ENCODE measurements around the gene DNAH7. TPM values are rescaled to one million over a fixed set of nuclear protein-coding genes. Genes with fewer than 3 reads are reported as not detected.

The DNAH7 gene
- polyA plus RNA-seq (2013, experiment 1 of 2), result 0.35 TPM
- polyA plus RNA-seq (2013, experiment 2 of 2), result 0.19 TPM

DNA sequence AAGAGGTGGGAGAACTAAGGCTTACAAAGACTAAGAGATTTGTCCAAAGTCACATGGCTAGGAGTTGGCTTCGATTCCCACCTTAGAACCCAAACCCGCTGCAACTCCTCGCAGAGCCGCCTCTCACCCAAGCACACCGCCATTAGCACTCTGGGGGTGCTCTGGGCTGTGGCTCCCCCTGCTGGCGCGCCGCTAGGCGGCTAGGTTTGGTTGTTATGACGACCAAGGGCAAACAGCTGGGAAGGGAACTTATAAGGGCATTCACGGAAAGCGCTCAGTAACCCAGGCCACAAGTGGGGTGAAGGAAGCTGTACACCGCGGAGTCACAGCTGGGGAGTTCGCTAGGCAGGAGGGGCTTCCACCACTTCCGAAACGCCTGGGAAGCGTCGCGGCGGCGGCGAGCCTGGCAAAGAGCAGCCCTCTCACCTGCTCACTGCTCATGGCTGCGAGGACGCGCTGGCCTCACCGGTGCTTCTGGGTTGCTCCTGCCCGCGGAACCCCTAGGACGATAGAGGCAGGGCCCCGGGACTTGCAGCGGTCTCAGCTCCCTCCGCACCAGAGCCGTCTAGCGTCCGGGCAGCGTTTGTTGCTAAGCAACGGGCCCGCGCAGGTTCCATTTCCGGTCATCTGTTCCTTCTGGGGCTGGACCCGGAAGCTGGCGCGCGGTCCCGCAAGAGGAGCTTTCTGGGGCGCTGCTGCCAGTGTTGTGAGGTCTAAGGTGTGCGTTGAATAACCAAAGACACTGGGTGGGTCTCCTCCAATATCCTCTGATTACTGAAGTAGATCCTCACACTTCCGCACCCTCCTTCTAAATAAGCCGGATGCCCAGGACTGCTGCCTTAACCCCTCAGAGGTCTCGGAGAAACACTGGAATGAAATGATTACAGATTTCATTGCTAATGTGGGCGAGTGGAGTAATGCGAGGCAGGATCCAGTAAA, at the start of gene DNAH7:
DNAH7 (minus strand) TSS at position 567 of the 939 bp plus-strand sequence; CDS start at position 441, 126 bp downstream.
- H3K9ac ChIP-seq (ENCODE audit: low read depth, low read length), result peak within 1 kb of the TSS; percentile 69
- H3K27me3 ChIP-seq (ENCODE audit: insufficient read depth, low read length), result peaks cover 14% of the 10 kb centered on the region; the same call in 1 of the 2 replicates
- peaks cover 4% of the 10 kb centered on the region; the same call in 1 of the 2 replicates for H3K4me1 ChIP-seq (ENCODE audit: insufficient read depth, low read length)
- H3K27ac ChIP-seq (ENCODE audit: low read depth, low read length), result peak within 1 kb of the TSS; percentile 30; the same call in 1 of the 2 replicates
- no peaks in the 10 kb centered on the region for H3K36me3 ChIP-seq (ENCODE audit: insufficient read depth, low read length)
- H3K9me3 ChIP-seq (ENCODE audit: insufficient read depth, low read depth, low read length), result no peaks in the 10 kb centered on the region
- WGBS, result 6% methylated on average over 52 of the region's 53 CpGs
- H3K4me3 ChIP-seq (ENCODE audit: low read length), result peak within 1 kb of the TSS; percentile 86

GRCh38 chr2:196117214-196117705, 48.6 kb upstream of the DNAH7 start:
- H3K4me3 ChIP-seq (ENCODE audit: low read length), result no peak overlapping the region
- H3K27me3 ChIP-seq (ENCODE audit: insufficient read depth, low read length), result no peaks in the 10 kb centered on the region
- peaks cover 21% of the 10 kb centered on the region for H3K4me1 ChIP-seq (ENCODE audit: insufficient read depth, low read length)
- 91% methylated on average over 2 of the region's 4 CpGs for WGBS
- no peak overlapping the region for H3K27ac ChIP-seq (ENCODE audit: low read depth, low read length)
- H3K9me3 ChIP-seq (ENCODE audit: insufficient read depth, low read depth, low read length), result no peaks in the 10 kb centered on the region
- H3K36me3 ChIP-seq (ENCODE audit: insufficient read depth, low read length), result no peaks in the 10 kb centered on the region
- no peak overlapping the region for H3K9ac ChIP-seq (ENCODE audit: low read depth, low read length)

GRCh38 chr2:196113061-196113974, 44.7 kb upstream of the DNAH7 start:
- Histone ChIP-seq H3K4me3 (ENCODE audit: low read length) (peak overlapping the region; percentile 18; the same call in 1 of the 2 replicates), H3K9ac (ENCODE audit: low read depth, low read length) (peak overlapping the region; percentile 66), H3K27me3 (ENCODE audit: insufficient read depth, low read length) (no peaks in the 10 kb centered on the region), H3K9me3 (ENCODE audit: insufficient read depth, low read depth, low read length) (no peaks in the 10 kb centered on the region), H3K27ac (ENCODE audit: low read depth, low read length) (peak overlapping the region; percentile 94), H3K36me3 (ENCODE audit: insufficient read depth, low read length) (no peaks in the 10 kb centered on the region), H3K4me1 (ENCODE audit: insufficient read depth, low read length) (peaks cover 30% of the 10 kb centered on the region)
- 24% methylated on average over 7 of the region's 7 CpGs for WGBS

DNA sequence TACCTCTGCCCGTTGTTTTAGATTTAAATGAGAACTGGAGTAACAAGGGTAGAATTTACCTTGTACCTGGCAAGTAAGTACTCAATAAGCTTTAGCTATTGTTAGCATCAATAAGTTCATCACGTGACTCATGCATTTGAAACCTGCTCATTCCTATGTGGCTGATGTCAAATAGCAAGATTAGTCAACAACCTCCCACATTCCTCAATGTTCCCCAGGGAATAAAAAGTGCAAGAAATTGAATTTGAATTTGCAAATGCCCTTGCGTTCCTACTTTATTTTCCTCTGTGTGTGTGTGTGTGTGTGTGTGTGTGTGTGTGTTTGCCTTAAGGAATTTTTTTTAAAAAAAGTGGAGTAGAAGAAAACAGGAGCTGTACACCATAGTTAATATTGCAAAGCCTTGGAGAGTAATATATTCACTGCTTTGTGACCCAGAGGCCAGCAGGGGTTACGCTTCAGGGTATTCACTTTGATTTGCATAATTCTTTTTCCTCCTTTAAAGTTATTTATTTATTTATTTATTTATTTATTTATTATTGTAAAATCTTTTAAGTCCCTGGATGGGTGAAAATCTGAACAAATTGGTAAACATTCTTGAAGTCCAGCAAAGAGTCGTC, 43.9 kb upstream of the DNAH7 start:
- Histone ChIP-seq H3K27me3 (ENCODE audit: insufficient read depth, low read length) (no peaks in the 10 kb centered on the region), H3K4me1 (ENCODE audit: insufficient read depth, low read length) (peaks cover 30% of the 10 kb centered on the region), H3K4me3 (ENCODE audit: low read length) (no peak overlapping the region), H3K9ac (ENCODE audit: low read depth, low read length) (no peak overlapping the region; the same call in 1 of the 2 replicates), H3K9me3 (ENCODE audit: insufficient read depth, low read depth, low read length) (no peaks in the 10 kb centered on the region), H3K27ac (ENCODE audit: low read depth, low read length) (peak overlapping the region; percentile 94), H3K36me3 (ENCODE audit: insufficient read depth, low read length) (no peaks in the 10 kb centered on the region)
- WGBS, result 32% methylated on average over 3 of the region's 5 CpGs

DNA sequence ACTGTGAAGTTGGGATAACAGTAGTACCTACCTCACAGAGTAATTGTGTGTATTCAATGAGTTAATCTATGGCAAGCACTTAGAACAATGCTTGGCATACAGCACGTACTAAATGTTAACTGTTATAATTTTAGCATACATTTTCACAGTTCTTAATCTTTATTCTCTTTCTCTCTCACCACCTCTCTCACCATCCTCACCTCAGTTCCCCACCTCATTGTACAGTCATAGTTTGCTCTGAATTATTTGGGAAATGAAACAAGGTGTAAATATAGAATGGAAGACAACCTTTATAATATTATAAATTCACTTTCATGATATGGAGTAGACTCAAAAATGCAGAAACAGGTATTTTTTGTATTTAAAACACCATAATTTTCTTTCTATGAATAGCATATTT, 40.0 kb upstream of the DNAH7 start:
- Histone ChIP-seq H3K27ac (ENCODE audit: low read depth, low read length) (no peak overlapping the region), H3K36me3 (ENCODE audit: insufficient read depth, low read length) (no peaks in the 10 kb centered on the region), H3K27me3 (ENCODE audit: insufficient read depth, low read length) (no peaks in the 10 kb centered on the region), H3K9me3 (ENCODE audit: insufficient read depth, low read depth, low read length) (no peaks in the 10 kb centered on the region), H3K4me1 (ENCODE audit: insufficient read depth, low read length) (peaks cover 22% of the 10 kb centered on the region), H3K9ac (ENCODE audit: low read depth, low read length) (no peak overlapping the region), H3K4me3 (ENCODE audit: low read length) (no peak overlapping the region)
- WGBS, result 85% methylated on average over 1 of the region's 1 CpG

DNA sequence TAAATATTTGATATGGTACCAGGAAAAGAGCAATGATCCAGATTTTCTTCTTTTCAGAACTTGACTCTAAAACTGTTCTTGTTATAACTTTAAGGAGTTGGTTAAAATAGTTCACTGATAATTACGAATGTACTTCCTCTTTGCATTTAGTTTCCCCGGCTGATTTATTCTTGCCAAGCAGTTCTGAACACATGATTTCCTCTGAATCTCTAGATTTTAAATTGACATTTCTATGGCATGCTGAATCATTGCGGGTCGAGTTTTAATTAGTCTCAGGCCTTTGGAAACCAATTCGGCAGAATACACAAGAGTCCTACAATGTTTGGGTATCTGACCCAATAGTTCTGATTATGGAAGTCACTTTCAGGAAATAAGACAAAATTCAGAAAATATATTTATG, 37.3 kb upstream of the DNAH7 start:
- H3K4me3 ChIP-seq (ENCODE audit: low read length), result no peak overlapping the region
- no peaks in the 10 kb centered on the region for H3K36me3 ChIP-seq (ENCODE audit: insufficient read depth, low read length)
- WGBS, result 94% methylated on average over 5 of the region's 5 CpGs
- no peak overlapping the region for H3K9ac ChIP-seq (ENCODE audit: low read depth, low read length)
- 0 out of 2 replicates have a peak, but pooled peaks cover 10% of the 10 kb centered on the region for H3K4me1 ChIP-seq (ENCODE audit: insufficient read depth, low read length)
- no peak overlapping the region for H3K27ac ChIP-seq (ENCODE audit: low read depth, low read length)
- no peaks in the 10 kb centered on the region for H3K27me3 ChIP-seq (ENCODE audit: insufficient read depth, low read length)
- H3K9me3 ChIP-seq (ENCODE audit: insufficient read depth, low read depth, low read length), result no peaks in the 10 kb centered on the region

GRCh38 chr2:196104066-196104465, 35.4 kb upstream of the DNAH7 start:
- Histone ChIP-seq H3K4me1 (ENCODE audit: insufficient read depth, low read length) (0 out of 2 replicates have a peak, but pooled peaks cover 10% of the 10 kb centered on the region), H3K27ac (ENCODE audit: low read depth, low read length) (no peak overlapping the region), H3K27me3 (ENCODE audit: insufficient read depth, low read length) (no peaks in the 10 kb centered on the region), H3K9me3 (ENCODE audit: insufficient read depth, low read depth, low read length) (no peaks in the 10 kb centered on the region), H3K4me3 (ENCODE audit: low read length) (no peak overlapping the region), H3K36me3 (ENCODE audit: insufficient read depth, low read length) (no peaks in the 10 kb centered on the region), H3K9ac (ENCODE audit: low read depth, low read length) (no peak overlapping the region)
- WGBS, result 97% methylated on average over 4 of the region's 4 CpGs

DNA sequence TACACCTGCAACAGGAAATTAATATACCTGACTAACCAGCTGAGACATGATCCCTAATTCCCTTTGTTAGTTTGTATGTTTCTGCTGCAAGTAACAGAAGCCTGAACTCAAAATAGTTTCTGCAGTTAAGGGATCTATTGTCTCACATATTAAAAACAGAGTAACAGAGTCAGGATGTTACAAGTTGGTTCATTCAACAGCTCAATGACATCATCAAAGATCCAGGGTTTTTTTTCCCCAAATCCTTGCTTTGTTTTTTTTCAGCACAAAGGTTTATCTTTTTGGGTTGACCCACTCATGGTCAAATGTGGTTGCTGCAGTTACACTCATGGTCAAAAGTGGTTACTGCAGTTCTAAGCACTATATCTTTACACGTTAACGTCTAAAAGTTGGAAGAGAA, 35.0 kb upstream of the DNAH7 start:
- Histone ChIP-seq H3K4me3 (ENCODE audit: low read length) (no peak overlapping the region), H3K27me3 (ENCODE audit: insufficient read depth, low read length) (no peaks in the 10 kb centered on the region), H3K36me3 (ENCODE audit: insufficient read depth, low read length) (no peaks in the 10 kb centered on the region), H3K9ac (ENCODE audit: low read depth, low read length) (no peak overlapping the region), H3K4me1 (ENCODE audit: insufficient read depth, low read length) (0 out of 2 replicates have a peak, but pooled peaks cover 10% of the 10 kb centered on the region), H3K9me3 (ENCODE audit: insufficient read depth, low read depth, low read length) (no peaks in the 10 kb centered on the region), H3K27ac (ENCODE audit: low read depth, low read length) (no peak overlapping the region)
- WGBS, result 96% methylated on average over 2 of the region's 2 CpGs

DNA sequence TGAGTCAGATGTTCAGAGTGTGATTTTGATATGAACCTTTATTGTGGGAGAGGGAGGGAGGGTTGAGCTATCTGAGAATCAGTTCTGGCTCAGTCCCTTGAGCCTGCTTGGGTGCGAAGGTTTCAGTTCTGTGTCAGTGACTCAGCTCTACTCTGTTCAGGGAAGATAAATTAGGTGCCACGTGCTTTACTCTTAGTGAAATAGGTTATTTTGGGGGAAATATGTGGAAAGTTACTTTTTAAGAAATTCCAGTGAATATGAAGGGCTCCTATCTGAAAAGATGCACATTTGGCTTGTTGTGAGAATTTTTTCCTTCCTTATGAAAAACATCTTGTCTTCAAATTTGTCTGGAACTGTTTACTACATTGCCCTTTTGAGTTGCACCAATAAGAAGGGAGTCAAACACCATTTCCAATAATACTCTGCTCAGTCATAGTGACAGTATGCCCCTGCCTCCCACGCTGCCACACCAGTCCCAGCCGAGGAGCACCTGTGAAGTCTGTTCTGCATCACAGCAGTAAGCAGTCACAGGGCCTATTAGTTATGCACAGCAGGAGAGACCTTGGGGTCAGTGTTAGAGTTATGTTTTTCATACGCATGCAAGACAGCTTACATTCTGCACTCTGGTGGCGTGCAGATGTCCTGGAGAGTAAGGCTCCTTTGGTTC, 32.8 kb upstream of the DNAH7 start:
- H3K27ac ChIP-seq (ENCODE audit: low read depth, low read length), result no peak overlapping the region
- H3K36me3 ChIP-seq (ENCODE audit: insufficient read depth, low read length), result no peaks in the 10 kb centered on the region
- no peaks in the 10 kb centered on the region for H3K27me3 ChIP-seq (ENCODE audit: insufficient read depth, low read length)
- no peak overlapping the region for H3K9ac ChIP-seq (ENCODE audit: low read depth, low read length)
- 53% methylated on average over 6 of the region's 6 CpGs for WGBS
- H3K9me3 ChIP-seq (ENCODE audit: insufficient read depth, low read depth, low read length), result no peaks in the 10 kb centered on the region
- H3K4me1 ChIP-seq (ENCODE audit: insufficient read depth, low read length), result peaks cover 26% of the 10 kb centered on the region
- H3K4me3 ChIP-seq (ENCODE audit: low read length), result no peak overlapping the region

GRCh38 chr2:196099916-196100315, 31.3 kb upstream of the DNAH7 start:
- peaks cover 33% of the 10 kb centered on the region for H3K4me1 ChIP-seq (ENCODE audit: insufficient read depth, low read length)
- no peak overlapping the region for H3K4me3 ChIP-seq (ENCODE audit: low read length)
- no peak overlapping the region for H3K9ac ChIP-seq (ENCODE audit: low read depth, low read length)
- H3K27me3 ChIP-seq (ENCODE audit: insufficient read depth, low read length), result no peaks in the 10 kb centered on the region
- 97% methylated on average over 3 of the region's 3 CpGs for WGBS
- no peak overlapping the region for H3K27ac ChIP-seq (ENCODE audit: low read depth, low read length)
- H3K9me3 ChIP-seq (ENCODE audit: insufficient read depth, low read depth, low read length), result no peaks in the 10 kb centered on the region
- H3K36me3 ChIP-seq (ENCODE audit: insufficient read depth, low read length), result no peaks in the 10 kb centered on the region
